ENCODE results near the gene CCDC86. TPM values are rescaled to one million over a fixed set of nuclear protein-coding genes. Genes with fewer than 3 reads are reported as not detected.

The CCDC86 gene
- total and polyA plus RNA-seq, 2 of the 4 experiments (the other 2 are of a cell fraction): 9.5 to 34.0 TPM

DNA sequence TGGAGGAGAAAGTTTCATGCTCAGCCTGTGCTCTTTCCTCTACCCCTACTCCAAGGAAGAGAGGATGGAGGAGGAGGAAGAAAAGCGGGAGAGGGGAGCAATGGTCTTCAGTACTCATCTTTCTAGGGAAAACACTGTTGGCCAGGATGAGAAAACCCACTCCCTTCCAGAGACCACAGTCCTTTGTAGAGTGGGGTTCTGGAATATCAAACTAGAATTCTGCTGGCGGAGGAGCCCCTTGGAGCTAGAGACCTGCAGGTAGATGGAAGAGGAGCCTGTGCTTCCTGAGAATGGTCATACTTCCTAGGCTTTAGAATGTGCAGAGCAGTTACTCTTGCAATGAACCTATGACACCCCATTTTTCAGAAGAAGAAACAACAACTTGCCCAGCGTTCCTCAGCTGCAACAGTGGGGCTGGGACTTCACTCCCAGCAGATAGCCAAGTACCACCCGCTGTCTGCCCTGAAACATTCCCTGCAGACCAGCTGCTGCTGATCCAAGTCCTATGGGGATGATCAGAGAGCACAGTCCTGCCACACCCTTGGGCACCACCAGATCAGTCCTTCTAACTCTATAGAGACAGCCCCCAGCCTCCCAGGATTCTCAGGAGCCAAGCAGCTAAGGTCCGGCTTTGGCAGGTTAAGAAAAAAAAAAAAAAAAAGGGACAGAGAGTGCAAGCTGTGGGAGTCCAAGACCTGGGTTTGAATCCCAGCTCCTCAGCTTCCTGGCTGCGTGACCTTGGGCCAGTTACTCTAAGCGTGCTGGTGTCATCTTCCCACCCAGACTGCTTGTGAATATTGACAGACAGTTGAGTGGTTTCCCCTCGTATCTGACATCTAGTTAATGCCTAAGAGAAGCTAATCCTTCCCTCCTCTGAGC lies 13.2 kb downstream of the CCDC86 start:
- dilution Hi-C loops (cut with HindIII; ENCODE audit: low sequenced_read_pairs, unreplicated experiment): no loop called here
- no peak overlapping the region for H2BK5ac ChIP-seq (ENCODE audit: low read depth, low read length, poor library complexity, severe bottlenecking)
- no peak overlapping the region for H2BK120ac ChIP-seq (ENCODE audit: low read depth, low read length)
- H3K9ac ChIP-seq (ENCODE audit: low read depth, low read length): no peak overlapping the region
- no peak overlapping the region for H4K91ac ChIP-seq (ENCODE audit: insufficient read depth, low read depth, low read length)
- no peak overlapping the region for H2AK5ac ChIP-seq (ENCODE audit: low read depth, low read length)
- TF ChIP-seq RFX5 (IDR thresholded peaks at IDR 0.05; ENCODE audit: low read depth, low read length): no peak
- no peak overlapping the region for H3K4ac ChIP-seq (ENCODE audit: low read depth, low read length)
- CTCF ChIA-PET: interaction anchor here (0.6 to 1.4 kb wide), 4 partner anchors 11 to 46 kb away, joined by 3 to 4 read pairs (median 4); no protein-coding TSS in a partner anchor
- H4K5ac ChIP-seq (ENCODE audit: low read depth, low read length): no peak overlapping the region
- H3K23ac ChIP-seq (ENCODE audit: low read depth, low read length): no peak overlapping the region; the same call in 1 of the 2 replicates
- no peaks in the 10 kb centered on the region for H3K9me3 ChIP-seq (ENCODE audit: control insufficient read depth, insufficient read depth, low read length)
- H4K8ac ChIP-seq (ENCODE audit: low read depth in 2 of 2, low read length in 2 of 2): no peak overlapping the region
- H2AFZ ChIP-seq (replicated peaks; ENCODE audit: low read length, poor library complexity): no peak overlapping the region
- no peaks in the 10 kb centered on the region for H4K20me1 ChIP-seq (ENCODE audit: insufficient read depth, low read length)
- peaks cover 2% of the 10 kb centered on the region; the same call in 1 of the 2 replicates for H3K9me1 ChIP-seq (ENCODE audit: insufficient read depth, low read length)
- no peak overlapping the region for H3K27ac ChIP-seq (ENCODE audit: insufficient read depth, low read length)
- DNase-seq (no peak), ATAC-seq (ENCODE audit: low read depth) (0 out of 2 replicates have a peak, but pooled peaks have one; percentile 21)
- H3K4me2 ChIP-seq (ENCODE audit: low read depth, low read length): no peak overlapping the region
- no CpG with 5 or more reads among the region's 8 CpGs for WGBS, 2 experiments (ENCODE audit: extremely low coverage in 2 of 2, insufficient read length in 1 of 2)
- peaks cover 7% of the 10 kb centered on the region for H3K4me1 ChIP-seq (ENCODE audit: control insufficient read depth, insufficient read depth, low read length)
- no TSS peak for BruUV-seq (replicated peaks)
- POLR2A ChIA-PET (ENCODE audit: unreplicated experiment): no interaction called here
- no peak overlapping the region for H2BK15ac ChIP-seq (ENCODE audit: low read depth, low read length)
- in situ Hi-C loops (cut with MboI; ENCODE audit: low sequenced_read_pairs): no loop called here
- H3K14ac ChIP-seq (replicated peaks; ENCODE audit: low read depth, low read length): peak overlapping the region; percentile 10; the same call in 1 of the 2 replicates
- no peak overlapping the region for H2BK20ac ChIP-seq (ENCODE audit: low read depth, low read length)
- no peaks in the 10 kb centered on the region for H3K79me1 ChIP-seq (ENCODE audit: low read depth in 1 of 2, low read length in 2 of 2)
- no peak overlapping the region for H2AK9ac ChIP-seq (replicated peaks; ENCODE audit: low read depth, low read length, poor library complexity)
- peaks cover 17% of the 10 kb centered on the region for H3K36me3 ChIP-seq (ENCODE audit: control insufficient read depth, insufficient read depth, low read length)
- H3K18ac ChIP-seq (ENCODE audit: low read depth, low read length): no peak overlapping the region
- no peak overlapping the region for H3K56ac ChIP-seq (ENCODE audit: extremely low read depth, insufficient read depth, low read length)
- H3K4me3 ChIP-seq (ENCODE audit: insufficient read depth, low read depth, low read length): no peak overlapping the region
- intact Hi-C loops (cut with micrococcal nuclease): no loop called here
- no peaks in the 10 kb centered on the region for H3K27me3 ChIP-seq (ENCODE audit: control insufficient read depth, insufficient read depth, low read length)

Measured in IMR-90 (cell line).